SK-N-SH treated with all-trans-retinoic acid at 6 μM for 48 hours (cell line): ENCODE data around the gene CDKN2B-AS1.
A peak's percentile ranks its signal among the peaks of the same experiment; 100 is the strongest.

ENCODE experiments used
- ATAC-seq: fragments of 200-7000 bp; cut with Tn5 transposase; 3 replicates; pipeline ENCODE4 v1.9.1; 2020; ENCODE audit warnings: mild to moderate bottlenecking, moderate library complexity
- ARNTL ChIP-seq: fragments of 450-650 bp; formaldehyde crosslinking; IDR thresholded peaks from 2 replicates; pipeline ENCODE4 v1.5.0; 2020; ENCODE audit warnings: low read depth, mild to moderate bottlenecking, moderate library complexity, borderline replicate concordance
- BACH2 ChIP-seq: fragments of 250-450 bp; sonication (Bioruptor Pico); IDR thresholded peaks from 2 replicates; pipeline ENCODE4 v1.9.0; 2021; ENCODE audit warnings: mild to moderate bottlenecking, borderline replicate concordance
- CREB5 ChIP-seq: fragments of 250-450 bp; sonication (Bioruptor Pico); IDR thresholded peaks from 2 replicates; pipeline ENCODE4 v1.5.1; 2020; ENCODE audit warnings: low read depth, mild to moderate bottlenecking, moderate library complexity
- CSRNP3 ChIP-seq: fragments of 250-450 bp; sonication (Bioruptor Pico); IDR thresholded peaks from 2 replicates; pipeline ENCODE4 v1.5.1; 2021; ENCODE audit warnings: mild to moderate bottlenecking, moderate library complexity
- ESRRG ChIP-seq: fragments of 250-450 bp; sonication (Bioruptor Pico); IDR thresholded peaks from 2 replicates; pipeline ENCODE4 v1.6.1; 2021; ENCODE audit warnings: mild to moderate bottlenecking
- GLIS3 ChIP-seq: fragments of 250-450 bp; sonication (Bioruptor Pico); IDR thresholded peaks from 2 replicates; pipeline ENCODE4 v1.5.0; 2020; ENCODE audit warnings: mild to moderate bottlenecking, moderate library complexity
- ISL1 ChIP-seq: fragments of 250-450 bp; sonication (Bioruptor Pico); IDR thresholded peaks from 2 replicates; pipeline ENCODE4 v2.1.2; 2022; ENCODE audit warnings: mild to moderate bottlenecking, moderate library complexity
- OSR1 ChIP-seq: fragments of 250-450 bp; sonication (Bioruptor Pico); IDR thresholded peaks from 2 replicates; pipeline ENCODE4 v1.8.0; 2022; ENCODE audit warnings: moderate library complexity, mild to moderate bottlenecking, inconsistent platforms
- PATZ1 ChIP-seq: fragments of 250-450 bp; sonication (Bioruptor Pico); IDR thresholded peaks from 2 replicates; pipeline ENCODE4 v1.8.0; 2020; ENCODE audit warnings: mild to moderate bottlenecking, moderate library complexity, borderline replicate concordance
- POU6F1 ChIP-seq: fragments of 250-450 bp; sonication (Bioruptor Pico); IDR thresholded peaks from 2 replicates; pipeline ENCODE4 v1.8.0; 2021; ENCODE audit warnings: low read depth, mild to moderate bottlenecking, moderate library complexity, borderline replicate concordance
- RARB ChIP-seq: fragments of 250-450 bp; sonication (Bioruptor Pico); IDR thresholded peaks from 2 replicates; pipeline ENCODE4 v1.8.0; 2021; ENCODE audit warnings: mild to moderate bottlenecking, moderate library complexity
- TSHZ2 ChIP-seq: fragments of 250-450 bp; sonication (Bioruptor Pico); IDR thresholded peaks from 2 replicates; pipeline ENCODE4 v1.5.0; 2020; ENCODE audit warnings: mild to moderate bottlenecking, moderate library complexity
- ZC3H10 ChIP-seq: fragments of 250-450 bp; sonication (Bioruptor Pico); IDR thresholded peaks from 2 replicates; pipeline ENCODE4 v1.5.1; 2021; ENCODE audit warnings: mild to moderate bottlenecking, moderate library complexity
- ZFP3 ChIP-seq: fragments of 250-450 bp; sonication (Bioruptor Pico); IDR thresholded peaks from 2 replicates; pipeline ENCODE4 v1.5.0; 2020; ENCODE audit warnings: mild to moderate bottlenecking, moderate library complexity
- ZFP30 ChIP-seq: fragments of 450-650 bp; formaldehyde crosslinking; IDR thresholded peaks from 2 replicates; pipeline ENCODE4 v1.5.0; 2022; ENCODE audit warnings: mild to moderate bottlenecking, moderate library complexity
- ZNF565 ChIP-seq: fragments of 450-650 bp; formaldehyde crosslinking; conservative IDR thresholded peaks from 2 replicates; pipeline ENCODE4 v1.5.0; 2020; ENCODE audit warnings: low read depth, mild to moderate bottlenecking, moderate library complexity
- ZNF70 ChIP-seq: fragments of 450-650 bp; formaldehyde crosslinking; IDR thresholded peaks from 2 replicates; pipeline ENCODE4 v1.5.0; 2020; ENCODE audit warnings: mild to moderate bottlenecking, moderate library complexity
- ZNF8 ChIP-seq: fragments of 450-650 bp; formaldehyde crosslinking; IDR thresholded peaks from 2 replicates; pipeline ENCODE4 v1.5.0; 2020; ENCODE audit warnings: mild to moderate bottlenecking, moderate library complexity

CDKN2B-AS1 gene

GRCh38 chr9:21993007-21993406 lies 1.6 kb upstream of the CDKN2B-AS1 start (continued):
- no peak for TF ChIP-seq RARB (CRISPR knock-in tag)

- peak; percentile 80 for ATAC-seq
- TF ChIP-seq ZC3H10 (CRISPR knock-in tag) (no peak), ZNF565 (CRISPR knock-in tag) (no peak), TSHZ2 (CRISPR knock-in tag) (no peak), RARB (CRISPR knock-in tag) (no peak)
- TF ChIP-seq, all 23 proteins: peak for 0
These were observed 567 bp upstream of the CDKN2B-AS1 start, which contains the start of gene CDKN2A for GRCh38 chr9:21993893-21994555. TSS of gene CDKN2A (minus strand) at chr9:21994392.

GRCh38 chr9:21995006-21995665 lies 545 bp downstream of the CDKN2B-AS1 start:
- TF ChIP-seq GLIS3 (CRISPR knock-in tag): no peak
- TF ChIP-seq CREB5: no peak
- TF ChIP-seq ISL1 (CRISPR knock-in tag): no peak
- no peak for TF ChIP-seq ZC3H10 (CRISPR knock-in tag)
- TF ChIP-seq ZNF8 (CRISPR knock-in tag): no peak
- no peak for TF ChIP-seq PATZ1 (CRISPR knock-in tag)
- TF ChIP-seq ARNTL: no peak
- TF ChIP-seq RARB (CRISPR knock-in tag): no peak
- no peak for TF ChIP-seq ESRRG (CRISPR knock-in tag)
- TF ChIP-seq ZNF70 (CRISPR knock-in tag): no peak
- no peak for TF ChIP-seq ZFP30
- TF ChIP-seq CSRNP3 (CRISPR knock-in tag): no peak
- no peak for TF ChIP-seq OSR1
- no peak for TF ChIP-seq ZFP3 (CRISPR knock-in tag)
- no peak for TF ChIP-seq TSHZ2 (CRISPR knock-in tag)
- TF ChIP-seq POU6F1 (CRISPR knock-in tag): no peak
- TF ChIP-seq BACH2 (CRISPR knock-in tag): no peak
- peak; percentile 61 for ATAC-seq
